ENCODE data around the gene TAS2R60. TPM values are rescaled to one million over a fixed set of nuclear protein-coding genes. Genes with fewer than 3 reads are reported as not detected.

Gene TAS2R60
- total and polyA plus RNA-seq, 2 experiments from 2014 or later = not detected

DNA sequence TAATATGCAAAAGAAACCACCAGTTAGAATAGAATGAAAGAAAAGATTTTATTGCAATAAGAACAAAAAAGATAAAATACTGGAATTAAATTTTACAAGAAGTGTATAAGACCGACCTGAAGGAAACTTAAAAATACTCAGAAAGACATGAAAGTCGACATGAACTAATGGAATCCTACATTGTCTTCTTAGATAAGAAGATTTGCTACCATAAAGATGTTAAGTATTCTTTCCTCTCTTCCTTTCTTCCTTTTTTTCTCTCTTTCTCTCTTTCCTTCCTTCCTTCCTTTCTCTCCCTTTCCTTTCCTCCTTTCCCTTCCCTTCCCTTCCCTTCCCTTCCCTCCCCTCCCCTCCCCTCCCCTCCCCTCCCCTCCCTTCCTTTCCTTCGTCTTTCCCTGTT is 6.5 kb downstream of the TAS2R60 start:
- Histone ChIP-seq H3K9me2 (ENCODE audit: insufficient read depth) (no peaks in the 10 kb centered on the region), H3K27me3 (replicated peaks; ENCODE audit: insufficient read depth) (no peaks in the 10 kb centered on the region), H3K4me3 (no peak overlapping the region), H4K20me1 (ENCODE audit: insufficient read depth) (no peaks in the 10 kb centered on the region), H3K9ac (no peak overlapping the region), H3F3A (ENCODE audit: insufficient read depth) (0 out of 2 replicates have a peak, but pooled peaks cover 1% of the 10 kb centered on the region), H2AFZ (no peak overlapping the region), H3K4me1 (ENCODE audit: insufficient read depth) (peaks cover 17% of the 10 kb centered on the region), H3K79me2 (ENCODE audit: insufficient read depth) (no peaks in the 10 kb centered on the region), H3K36me3 (ENCODE audit: low read depth) (no peaks in the 10 kb centered on the region), H3K27ac (no peak overlapping the region), H3K9me3 (ENCODE audit: low read depth) (no peaks in the 10 kb centered on the region), H3K4me2 (ENCODE audit: unreplicated experiment) (no peak overlapping the region)
- DNase-seq = no peak
- TF ChIP-seq EZH2 (IDR thresholded peaks at IDR 0.05; ENCODE audit: insufficient read depth, poor library complexity, severe bottlenecking) (no peak), EZH2phosphoT487 (IDR thresholded peaks at IDR 0.05; ENCODE audit: insufficient read depth, low read depth) (no peak)
- in situ Hi-C loops (cut with MboI) = no loop called here
- WGBS, 2 experiments (ENCODE audit: low coverage in 1 of 2, low lambda C conversion rate in 2 of 2, missing lambda C conversion rate in 2 of 2) = 63 to 67% methylated on average over 3 of the region's 3 CpGs

- Histone ChIP-seq H3K27ac (no peak overlapping the region), H3K36me3 (ENCODE audit: low read depth) (no peaks in the 10 kb centered on the region), H3K27me3 (replicated peaks; ENCODE audit: insufficient read depth) (no peaks in the 10 kb centered on the region), H3K4me1 (ENCODE audit: insufficient read depth) (peaks cover 30% of the 10 kb centered on the region), H3K9me2 (ENCODE audit: insufficient read depth) (no peaks in the 10 kb centered on the region), H3K4me3 (no peak overlapping the region), H3K9me3 (ENCODE audit: low read depth) (no peaks in the 10 kb centered on the region), H4K20me1 (ENCODE audit: insufficient read depth) (no peaks in the 10 kb centered on the region), H3K4me2 (ENCODE audit: unreplicated experiment) (no peak overlapping the region), H3K9ac (no peak overlapping the region), H2AFZ (no peak overlapping the region), H3F3A (ENCODE audit: insufficient read depth) (peaks cover 11% of the 10 kb centered on the region), H3K79me2 (ENCODE audit: insufficient read depth) (no peaks in the 10 kb centered on the region)
- no peak for DNase-seq
- TF ChIP-seq EZH2 (IDR thresholded peaks at IDR 0.05; ENCODE audit: insufficient read depth, poor library complexity, severe bottlenecking) (no peak), EZH2phosphoT487 (IDR thresholded peaks at IDR 0.05; ENCODE audit: insufficient read depth, low read depth) (no peak)
- in situ Hi-C loops (cut with MboI) = no loop called here
Observed at GRCh38 chr7:143451122-143451521, 7.9 kb downstream of the TAS2R60 start.

DNA sequence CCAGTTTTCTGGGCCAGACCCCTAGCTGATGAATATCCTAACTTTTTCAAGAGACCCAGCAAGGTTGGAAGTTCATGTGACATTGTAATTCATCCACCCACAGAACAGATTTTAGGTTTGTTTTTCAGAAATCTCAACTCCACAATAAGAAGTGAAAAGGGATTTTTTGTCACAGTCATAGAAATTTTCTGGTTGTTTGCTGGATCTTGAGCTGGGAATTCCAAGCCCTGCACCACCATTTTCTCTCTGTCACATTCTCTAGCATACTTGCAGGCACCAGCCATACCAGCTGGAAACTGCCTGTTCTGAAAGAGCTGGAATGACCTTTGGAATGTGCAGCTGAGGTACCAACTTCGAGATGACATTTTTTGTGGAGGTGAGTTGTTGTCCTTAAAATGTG is 8.5 kb downstream of the TAS2R60 start:
- WGBS, 2 experiments (ENCODE audit: low coverage in 1 of 2, low lambda C conversion rate in 2 of 2, missing lambda C conversion rate in 2 of 2) = 90 to 92% methylated on average over 1 of the region's 1 CpG
- Histone ChIP-seq H3F3A (ENCODE audit: insufficient read depth) (peaks cover 17% of the 10 kb centered on the region), H3K4me2 (ENCODE audit: unreplicated experiment) (no peak overlapping the region), H3K9me2 (ENCODE audit: insufficient read depth) (no peaks in the 10 kb centered on the region), H2AFZ (no peak overlapping the region), H3K27me3 (replicated peaks; ENCODE audit: insufficient read depth) (no peaks in the 10 kb centered on the region), H3K4me3 (no peak overlapping the region), H3K4me1 (ENCODE audit: insufficient read depth) (peaks cover 37% of the 10 kb centered on the region), H3K36me3 (ENCODE audit: low read depth) (no peaks in the 10 kb centered on the region), H3K79me2 (ENCODE audit: insufficient read depth) (no peaks in the 10 kb centered on the region), H3K27ac (no peak overlapping the region), H3K9ac (no peak overlapping the region), H3K9me3 (ENCODE audit: low read depth) (no peaks in the 10 kb centered on the region), H4K20me1 (ENCODE audit: insufficient read depth) (no peaks in the 10 kb centered on the region)
- in situ Hi-C loops (cut with MboI) = no loop called here
- DNase-seq = no peak
- TF ChIP-seq EZH2phosphoT487 (IDR thresholded peaks at IDR 0.05; ENCODE audit: insufficient read depth, low read depth) (no peak), EZH2 (IDR thresholded peaks at IDR 0.05; ENCODE audit: insufficient read depth, poor library complexity, severe bottlenecking) (no peak)

GRCh38 chr7:143452495-143452894 is 9.2 kb downstream of the TAS2R60 start:
- Histone ChIP-seq H3K9ac (no peak overlapping the region), H4K20me1 (ENCODE audit: insufficient read depth) (no peaks in the 10 kb centered on the region), H3K4me2 (ENCODE audit: unreplicated experiment) (no peak overlapping the region), H2AFZ (no peak overlapping the region), H3K4me3 (no peak overlapping the region), H3K9me3 (ENCODE audit: low read depth) (no peaks in the 10 kb centered on the region), H3K36me3 (ENCODE audit: low read depth) (no peaks in the 10 kb centered on the region), H3K9me2 (ENCODE audit: insufficient read depth) (no peaks in the 10 kb centered on the region), H3K79me2 (ENCODE audit: insufficient read depth) (no peaks in the 10 kb centered on the region), H3K27ac (no peak overlapping the region), H3K27me3 (replicated peaks; ENCODE audit: insufficient read depth) (no peaks in the 10 kb centered on the region), H3K4me1 (ENCODE audit: insufficient read depth) (peaks cover 44% of the 10 kb centered on the region), H3F3A (ENCODE audit: insufficient read depth) (peaks cover 25% of the 10 kb centered on the region)
- TF ChIP-seq EZH2phosphoT487 (IDR thresholded peaks at IDR 0.05; ENCODE audit: insufficient read depth, low read depth) = no peak
- no peak for TF ChIP-seq EZH2 (IDR thresholded peaks at IDR 0.05; ENCODE audit: insufficient read depth, poor library complexity, severe bottlenecking)
- 46 to 51% methylated on average over 2 of the region's 2 CpGs for WGBS, 2 experiments (ENCODE audit: low coverage in 1 of 2, low lambda C conversion rate in 2 of 2, missing lambda C conversion rate in 2 of 2)
- peak; percentile 65 for DNase-seq
- in situ Hi-C loops (cut with MboI) = no loop called here

- in situ Hi-C loops (cut with MboI) = no loop called here
- Histone ChIP-seq H3K9ac (no peak overlapping the region), H3K4me3 (no peak overlapping the region), H2AFZ (no peak overlapping the region), H3K27ac (0 out of 2 replicates have a peak overlapping the region, but pooled peaks have one; percentile 1), H3K4me1 (ENCODE audit: insufficient read depth) (peaks cover 59% of the 10 kb centered on the region), H3K9me3 (ENCODE audit: low read depth) (no peaks in the 10 kb centered on the region), H4K20me1 (ENCODE audit: insufficient read depth) (no peaks in the 10 kb centered on the region), H3K4me2 (ENCODE audit: unreplicated experiment) (peak overlapping the region; percentile 13), H3K36me3 (ENCODE audit: low read depth) (no peaks in the 10 kb centered on the region), H3F3A (ENCODE audit: insufficient read depth) (peaks cover 42% of the 10 kb centered on the region), H3K27me3 (replicated peaks; ENCODE audit: insufficient read depth) (no peaks in the 10 kb centered on the region), H3K9me2 (ENCODE audit: insufficient read depth) (no peaks in the 10 kb centered on the region), H3K79me2 (ENCODE audit: insufficient read depth) (no peaks in the 10 kb centered on the region)
- WGBS, 2 experiments (ENCODE audit: low coverage in 1 of 2, low lambda C conversion rate in 2 of 2, missing lambda C conversion rate in 2 of 2) = 6 to 13% methylated on average over 1 of the region's 1 CpG
- DNase-seq = peak; percentile 36
- TF ChIP-seq EZH2phosphoT487 (IDR thresholded peaks at IDR 0.05; ENCODE audit: insufficient read depth, low read depth) (no peak), EZH2 (IDR thresholded peaks at IDR 0.05; ENCODE audit: insufficient read depth, poor library complexity, severe bottlenecking) (no peak)
Observed at GRCh38 chr7:143454091-143454680, 10.9 kb downstream of the TAS2R60 start.

All from GM23248 (cell line).